Keratinocyte (primary cell): Measurements from ENCODE around the gene FAT1. TPM values are rescaled to one million over a fixed set of nuclear protein-coding genes. Genes with fewer than 3 reads are reported as not detected.

Experiments
- DNase-seq: peaks from one replicate; pipeline ENCODE4 v3.0.0-alpha.2; 2011; ENCODE audit warnings: low read depth, missing footprints, low spot score
- FAIRE-seq: peaks from 2 replicates; lab custom pipeline; 2011; peaks lifted over from hg19 to GRCh38; lab: Jason Lieb, UNC
- H2AFZ ChIP-seq: 2 replicates; pipeline ENCODE4 v1.6.0; 2012; ENCODE audit warnings: low read length, control low read depth, inconsistent platforms; ENCODE audit not compliant: control insufficient read depth
- H3K27ac ChIP-seq: 2 replicates; pipeline ENCODE4 v1.5.1; 2011; ENCODE audit warnings: low read length; ENCODE audit not compliant: control insufficient read depth, insufficient read depth
- H3K27me3 ChIP-seq: 3 replicates; pipeline ENCODE4 v1.6.0; 2011; ENCODE audit warnings: low read length; ENCODE audit not compliant: control insufficient read depth, insufficient read depth; ENCODE audit errors: extremely low read depth
- H3K36me3 ChIP-seq, 2 experiments: 2 replicates in 1 of 2; 3 replicates in 1 of 2; pipeline ENCODE4 v1.5.1; 2011; ENCODE audit warnings: low read length in 2 of 2, mild to moderate bottlenecking in 1 of 2; ENCODE audit not compliant: control insufficient read depth in 2 of 2, insufficient read depth in 2 of 2; ENCODE audit errors: extremely low read depth in 1 of 2
- H3K4me1 ChIP-seq: 3 replicates; pipeline ENCODE4 v1.5.1; 2011; ENCODE audit warnings: low read length; ENCODE audit not compliant: control insufficient read depth, insufficient read depth; ENCODE audit errors: extremely low read depth
- H3K4me2 ChIP-seq: 3 replicates; pipeline ENCODE4 v1.6.0; 2011; ENCODE audit warnings: low read depth, low read length; ENCODE audit not compliant: control insufficient read depth, insufficient read depth; ENCODE audit errors: extremely low read depth
- H3K4me3 ChIP-seq, 3 experiments: fragments of 200-600 bp in 1 of 3; sonication (generic) in 1 of 3; 2 replicates in 2 of 3; 3 replicates in 1 of 3; pipeline ENCODE4 v1.5.1; 2011 to 2016; ENCODE audit warnings: low read length in 3 of 3, mild to moderate bottlenecking in 3 of 3, control low read depth in 2 of 3, inconsistent platforms in 1 of 3, low read depth in 1 of 3, mixed read lengths in 1 of 3, mixed run types in 1 of 3, moderate library complexity in 1 of 3; ENCODE audit not compliant: control insufficient read depth in 2 of 3, insufficient read depth in 2 of 3; ENCODE audit errors: extremely low read depth in 1 of 3
- H3K79me2 ChIP-seq: 2 replicates; pipeline ENCODE4 v1.6.0; 2012; ENCODE audit warnings: low read length; ENCODE audit not compliant: control insufficient read depth, insufficient read depth
- H3K9ac ChIP-seq: 3 replicates; pipeline ENCODE4 v1.6.0; 2011; ENCODE audit warnings: low read length; ENCODE audit not compliant: control insufficient read depth, insufficient read depth; ENCODE audit errors: extremely low read depth
- H3K9me1 ChIP-seq: 3 replicates; pipeline ENCODE4 v1.6.0; 2011; ENCODE audit warnings: low read length; ENCODE audit not compliant: control insufficient read depth, insufficient read depth; ENCODE audit errors: extremely low read depth
- H3K9me3 ChIP-seq: 2 replicates; pipeline ENCODE4 v1.5.1; 2012; ENCODE audit warnings: low read depth, low read length; ENCODE audit not compliant: control insufficient read depth
- H4K20me1 ChIP-seq: 3 replicates; pipeline ENCODE4 v1.6.0; 2011; ENCODE audit warnings: low read length; ENCODE audit not compliant: control insufficient read depth, insufficient read depth; ENCODE audit errors: extremely low read depth
- CTCF ChIP-seq, 3 experiments: IDR thresholded peaks in 1 of 3; conservative IDR thresholded peaks in 1 of 3; optimal IDR thresholded peaks in 1 of 3; 2 replicates in 2 of 3; 3 replicates in 1 of 3; pipeline versions ENCODE3 to v1.5.1; 2011; ENCODE audit warnings: low read length in 3 of 3, mild to moderate bottlenecking in 3 of 3, moderate library complexity in 2 of 3, control low read depth in 1 of 3, inconsistent platforms in 1 of 3; ENCODE audit not compliant: insufficient read depth in 2 of 3; ENCODE audit errors: extremely low read depth in 1 of 3
- EZH2 ChIP-seq: IDR thresholded peaks from one replicate; pipeline ENCODE4 v1.6.1; 2012; ENCODE audit warnings: inconsistent platforms, mild to moderate bottlenecking, low read length, moderate library complexity
- dilution Hi-C: fragments of 300-500 bp; cut with MboI; formaldehyde crosslinking; loops from one replicate; pipeline ENCODE4 v1.7.0; 2020; ENCODE audit warnings: low sequenced_read_pairs; ENCODE audit not compliant: extremely low pct_ligation_motif_present
- polyA plus RNA-seq, 5 experiments: library from polyadenylated mRNA; depleted of rRNA in 3 of 5; stranded (reverse) in 3 of 5; stranded (forward) in 1 of 5; unstranded in 1 of 5; fragments of >200 nt; gene quantifications; 1 replicate in 1 of 5; 2 replicates in 3 of 5; 3 replicates in 1 of 5; pipeline versions ENCODE4 v1.2.1 to v1.2.3, GENCODE V29; 2011 to 2012; ENCODE audit warnings: missing spikeins in 2 of 5, low read depth in 1 of 5, low replicate concordance in 1 of 5

The FAT1 gene
- polyA plus RNA-seq, 1 donor (not counting 4 experiments of a cell fraction or from before 2014, with no cell fraction given), result 329 TPM

GRCh38 chr4:186669735-186670134 lies 53.9 kb downstream of the FAT1 start:
- H3K36me3 ChIP-seq, result peaks cover 20 to 26% of the 10 kb centered on the region in 2 experiments
- no peaks in the 10 kb centered on the region for H3K9me3 ChIP-seq
- peak overlapping the region; percentile 41 for H3K27ac ChIP-seq
- dilution Hi-C loops, result no loop called here
- no peak overlapping the region for H3K4me2 ChIP-seq
- DNase-seq (no peak), FAIRE-seq (peak; percentile 65)
- H3K4me3 ChIP-seq, result no peak overlapping the region
- peaks cover 7% of the 10 kb centered on the region for H3K4me1 ChIP-seq
- H4K20me1 ChIP-seq, result peaks cover 15% of the 10 kb centered on the region
- H3K9me1 ChIP-seq, result no peaks in the 10 kb centered on the region
- peak overlapping the region; percentile 18 for H3K9ac ChIP-seq
- no peak for TF ChIP-seq CTCF (optimal IDR thresholded peaks at IDR 0.05 in 1 of 3, IDR thresholded peaks at IDR 0.05 in 1 of 3, conservative IDR thresholded peaks at IDR 0.05 in 1 of 3; ENCODE audit: extremely low read depth in 1 of 3, insufficient read depth in 2 of 3, low read length in 3 of 3)
- TF ChIP-seq EZH2, result no peak
- H3K79me2 ChIP-seq, result peaks cover 92% of the 10 kb centered on the region
- no peaks in the 10 kb centered on the region for H3K27me3 ChIP-seq
- H2AFZ ChIP-seq, result no peak overlapping the region

GRCh38 chr4:186669159-186669731 lies 54.4 kb downstream of the FAT1 start:
- H3K9me3 ChIP-seq, result no peaks in the 10 kb centered on the region
- peak; percentile 34 for FAIRE-seq
- H3K27me3 ChIP-seq, result no peaks in the 10 kb centered on the region
- peaks cover 13% of the 10 kb centered on the region for H4K20me1 ChIP-seq
- no peaks in the 10 kb centered on the region for H3K9me1 ChIP-seq
- no peak for TF ChIP-seq EZH2
- peak in 2 of 3 experiments; percentile 3 to 23 for TF ChIP-seq CTCF (optimal IDR thresholded peaks at IDR 0.05 in 1 of 3, IDR thresholded peaks at IDR 0.05 in 1 of 3, conservative IDR thresholded peaks at IDR 0.05 in 1 of 3; ENCODE audit: extremely low read depth in 1 of 3, insufficient read depth in 2 of 3, low read length in 3 of 3)
- no peak overlapping the region for H3K9ac ChIP-seq
- peak overlapping the region; percentile 41 for H3K27ac ChIP-seq
- H3K79me2 ChIP-seq, result peaks cover 92% of the 10 kb centered on the region
- no peak overlapping the region for H3K4me2 ChIP-seq
- H3K4me3 ChIP-seq, result no peak overlapping the region
- DNase-seq, result no peak
- H3K36me3 ChIP-seq, result peaks cover 23 to 25% of the 10 kb centered on the region in 2 experiments
- dilution Hi-C loops, result no loop called here
- H3K4me1 ChIP-seq, result peaks cover 7% of the 10 kb centered on the region
- H2AFZ ChIP-seq, result no peak overlapping the region
